ENCODE measurements around the gene SRC. TPM values are rescaled to one million over a fixed set of nuclear protein-coding genes. Genes with fewer than 3 reads are reported as not detected.
"Not testable (repeated sequence)": the region's sequence is repeated elsewhere in the genome, so short reads cannot be mapped to it uniquely, and the experiment has no call there.

SRC gene
- total and polyA plus RNA-seq, 7 experiments from 2014 or later: 0.63 to 26.6 (median 2.9) TPM

DNA sequence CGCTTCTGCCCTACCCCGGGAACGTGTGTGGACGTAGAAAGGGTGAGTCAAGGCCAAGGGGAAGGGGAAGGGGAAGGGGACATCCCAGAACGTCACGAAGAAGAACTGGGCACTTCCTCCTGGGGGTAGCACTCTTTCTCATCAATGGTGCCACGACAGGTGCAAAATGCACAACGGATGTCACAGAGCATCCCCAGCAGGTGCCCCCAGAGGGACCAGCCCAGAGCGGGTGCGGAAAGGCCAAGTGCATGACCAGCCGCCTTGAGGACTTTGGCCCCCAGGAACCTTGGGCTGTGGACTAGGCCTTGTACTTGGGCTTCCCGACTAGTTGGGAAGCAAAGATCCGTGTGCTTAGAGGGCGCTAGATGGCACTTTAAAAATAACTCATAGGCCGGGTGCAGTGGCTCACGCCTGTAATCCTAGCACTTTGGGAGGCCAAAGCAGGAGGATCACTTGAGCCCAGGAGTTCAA, 12.1 kb upstream of the SRC start:
- intact Hi-C loops (cut with micrococcal nuclease): no loop called here
- CTCF ChIA-PET: no interaction called here
- no peak overlapping the region for H3K27ac ChIP-seq (ENCODE audit: low read depth, low read length)

DNA sequence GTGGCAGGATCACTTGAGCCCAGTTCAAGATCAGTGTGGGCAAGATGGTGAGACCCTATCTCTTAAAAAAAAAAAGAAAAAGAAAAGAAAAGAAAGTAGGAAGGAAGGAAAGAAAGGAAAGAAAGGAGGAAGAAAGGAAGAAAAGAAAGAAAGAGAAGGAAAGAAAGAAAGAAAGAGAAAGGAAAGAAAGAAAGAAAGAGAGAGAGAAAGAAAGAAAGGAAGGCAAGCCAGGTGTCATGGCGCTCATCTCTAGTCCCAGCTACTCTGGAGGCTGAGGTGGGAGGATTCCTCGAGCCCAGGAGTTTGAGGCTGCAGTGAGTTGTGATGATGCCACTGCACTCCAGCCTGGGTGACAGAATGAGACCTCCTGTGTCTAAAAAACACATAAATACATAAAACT, 11.5 kb upstream of the SRC start:
- H3K36me3 Mint-ChIP-seq: no peaks in the 10 kb centered on the region
- H3K9me3 Mint-ChIP-seq: no peaks in the 10 kb centered on the region
- DNase-seq (no peak), ATAC-seq (no peak)
- ChIA-PET CTCF (no interaction called here), POLR2A (interaction anchor here (1.0 kb wide), 1 partner anchor 45 kb away, joined by 3 read pairs; the partner anchor contains the start of gene MANBAL)
- no peaks in the 10 kb centered on the region for H3K36me3 ChIP-seq (ENCODE audit: control insufficient read depth in 2 of 3, insufficient read depth in 3 of 3, low read length in 3 of 3)
- H3K9me3 ChIP-seq (ENCODE audit: control insufficient read depth in 2 of 3, low read length in 3 of 3): no peaks in the 10 kb centered on the region
- H3K4me3 ChIP-seq (ENCODE audit: low read length): no peak overlapping the region
- H3K27me3 Mint-ChIP-seq: no peaks in the 10 kb centered on the region
- H3K4me1 ChIP-seq (ENCODE audit: control insufficient read depth in 2 of 2, insufficient read depth in 2 of 2, low read length in 2 of 2): no peaks in the 10 kb centered on the region
- H3K27ac ChIP-seq (ENCODE audit: low read depth, low read length): no peak overlapping the region
- H3K27me3 ChIP-seq (ENCODE audit: control insufficient read depth in 2 of 2, insufficient read depth in 2 of 2, low read length in 2 of 2): no peaks in the 10 kb centered on the region
- intact Hi-C loops (cut with micrococcal nuclease): no loop called here
- H3K4me3 Mint-ChIP-seq: no peak overlapping the region
- peaks cover 8 to 27% (median 19%) of the 10 kb centered on the region in 7 donors for H3K4me1 Mint-ChIP-seq
- no peak overlapping the region for H3K27ac Mint-ChIP-seq

More for the DNA sequence above, 12.1 kb upstream of the SRC start:
- H3K9me3 ChIP-seq (ENCODE audit: control insufficient read depth in 2 of 3, low read length in 3 of 3): no peaks in the 10 kb centered on the region
- Mint-ChIP-seq H3K27ac (no peak overlapping the region), H3K4me1 (peaks cover 8 to 25% (median 19%) of the 10 kb centered on the region in 7 donors), H3K27me3 (no peaks in the 10 kb centered on the region), H3K4me3 (no peak overlapping the region), H3K36me3 (no peaks in the 10 kb centered on the region), H3K9me3 (no peaks in the 10 kb centered on the region)
- H3K4me1 ChIP-seq (ENCODE audit: control insufficient read depth in 2 of 2, insufficient read depth in 2 of 2, low read length in 2 of 2): no peaks in the 10 kb centered on the region
- POLR2A ChIA-PET: no interaction called here
- H3K4me3 ChIP-seq (ENCODE audit: low read length): no peak overlapping the region
- H3K36me3 ChIP-seq (ENCODE audit: control insufficient read depth in 2 of 3, insufficient read depth in 3 of 3, low read length in 3 of 3): no peaks in the 10 kb centered on the region
- H3K27me3 ChIP-seq (ENCODE audit: control insufficient read depth in 2 of 2, insufficient read depth in 2 of 2, low read length in 2 of 2): no peaks in the 10 kb centered on the region
- ATAC-seq: no peak
- DNase-seq: no peak

DNA sequence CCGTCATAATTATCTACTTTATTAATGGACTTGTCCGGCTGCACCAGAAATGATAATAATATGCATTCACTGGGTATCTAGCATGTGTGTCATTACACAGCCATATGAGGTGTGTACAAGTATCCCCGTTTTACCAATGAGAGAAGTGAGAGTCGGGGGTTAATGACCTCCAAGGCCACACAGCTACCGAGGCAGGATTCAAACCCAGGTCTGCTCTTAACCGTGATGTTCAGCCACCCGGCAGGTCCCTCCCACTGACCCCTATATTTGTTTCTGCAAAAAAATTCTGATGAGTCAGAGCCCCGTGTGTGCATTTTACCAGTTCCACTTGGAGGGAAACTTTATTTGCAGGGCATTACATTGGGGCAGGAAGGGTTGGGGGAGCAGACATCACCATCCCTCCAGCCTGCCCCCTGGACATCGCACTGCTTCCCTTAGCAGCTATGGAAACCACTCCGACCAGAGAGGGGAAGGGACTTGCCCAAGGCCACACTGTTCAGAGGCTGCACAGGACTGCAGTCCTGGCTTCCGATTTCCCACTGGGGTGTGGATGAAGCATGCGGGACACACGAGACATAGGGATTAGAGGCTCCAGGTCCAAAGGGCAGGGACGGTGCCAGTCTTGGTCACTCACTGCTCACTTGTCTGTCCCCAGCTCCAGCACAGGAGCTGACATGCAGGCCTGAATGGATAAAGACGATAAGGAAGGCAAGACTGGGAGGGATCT, 10.1 kb upstream of the SRC start:
- H3K9me3 ChIP-seq (ENCODE audit: control insufficient read depth in 2 of 3, low read length in 3 of 3): no peaks in the 10 kb centered on the region
- ChIA-PET POLR2A (no interaction called here), CTCF (interaction anchor here (0.8 kb wide), 1 partner anchor 14 kb away, joined by 5 read pairs; no protein-coding TSS in a partner anchor)
- H3K27ac ChIP-seq (ENCODE audit: low read depth, low read length): no peak overlapping the region
- H3K9me3 Mint-ChIP-seq: no peaks in the 10 kb centered on the region
- peak overlapping the region in 8 of 10 donors; percentile 11 to 81 (median 42) for H3K4me3 Mint-ChIP-seq
- no peaks in the 10 kb centered on the region for H3K27me3 Mint-ChIP-seq
- no peaks in the 10 kb centered on the region for H3K4me1 ChIP-seq (ENCODE audit: control insufficient read depth in 2 of 2, insufficient read depth in 2 of 2, low read length in 2 of 2)
- H3K27me3 ChIP-seq (ENCODE audit: control insufficient read depth in 2 of 2, insufficient read depth in 2 of 2, low read length in 2 of 2): no peaks in the 10 kb centered on the region
- DNase-seq (no peak), ATAC-seq (peak; percentile 10)
- no peaks in the 10 kb centered on the region for H3K36me3 ChIP-seq (ENCODE audit: control insufficient read depth in 2 of 3, insufficient read depth in 3 of 3, low read length in 3 of 3)
- H3K27ac Mint-ChIP-seq: peak overlapping the region in 4 of 9 donors; percentile 28 to 88 (median 62)
- intact Hi-C loops (cut with micrococcal nuclease): no loop called here
- no peak overlapping the region for H3K4me3 ChIP-seq (ENCODE audit: low read length)
- peaks cover 8 to 27% (median 19%) of the 10 kb centered on the region in 7 donors for H3K4me1 Mint-ChIP-seq
- no peaks in the 10 kb centered on the region for H3K36me3 Mint-ChIP-seq

DNA sequence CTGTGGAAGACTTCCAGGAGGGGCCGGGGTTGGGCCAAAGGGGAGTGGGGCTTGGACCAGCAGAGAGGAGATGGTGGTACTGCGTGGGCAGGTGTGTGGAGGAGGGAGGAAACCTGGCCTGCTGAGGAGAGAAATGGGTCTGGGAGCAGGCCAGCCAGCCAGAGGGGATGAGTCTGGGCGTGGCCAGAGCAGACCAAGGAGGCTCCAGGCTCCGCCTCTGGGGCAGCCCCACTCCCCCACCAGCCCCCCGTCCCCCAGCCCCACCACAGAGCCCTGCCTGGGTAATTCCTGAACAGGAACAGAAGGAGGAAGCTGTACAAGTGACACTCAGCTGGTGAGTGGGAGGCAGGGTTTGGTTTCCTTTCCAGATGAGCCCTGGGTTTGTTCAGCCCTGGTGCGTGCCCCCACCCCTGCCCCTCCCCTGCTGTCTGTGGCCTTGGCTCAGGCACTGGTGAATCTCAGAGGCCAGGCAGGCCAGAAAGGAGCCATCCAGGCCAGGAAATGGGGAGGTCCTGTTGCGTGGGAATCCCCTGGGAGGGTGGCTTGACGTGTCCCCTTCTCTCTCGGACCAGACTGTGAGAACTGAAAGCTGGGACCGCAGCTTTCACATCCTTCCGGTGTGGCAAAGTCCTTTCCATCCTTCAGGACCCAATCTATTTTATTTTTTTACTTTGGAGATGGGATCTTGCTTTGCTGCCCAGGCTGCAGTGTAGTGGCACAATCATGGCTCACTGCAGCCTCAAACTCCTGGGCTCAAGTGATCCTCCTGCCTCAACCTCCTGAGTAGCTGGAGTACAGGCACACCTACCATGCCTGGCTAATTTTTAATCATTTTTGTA, 9.4 kb upstream of the SRC start:
- CTCF ChIA-PET: no interaction called here

DNA sequence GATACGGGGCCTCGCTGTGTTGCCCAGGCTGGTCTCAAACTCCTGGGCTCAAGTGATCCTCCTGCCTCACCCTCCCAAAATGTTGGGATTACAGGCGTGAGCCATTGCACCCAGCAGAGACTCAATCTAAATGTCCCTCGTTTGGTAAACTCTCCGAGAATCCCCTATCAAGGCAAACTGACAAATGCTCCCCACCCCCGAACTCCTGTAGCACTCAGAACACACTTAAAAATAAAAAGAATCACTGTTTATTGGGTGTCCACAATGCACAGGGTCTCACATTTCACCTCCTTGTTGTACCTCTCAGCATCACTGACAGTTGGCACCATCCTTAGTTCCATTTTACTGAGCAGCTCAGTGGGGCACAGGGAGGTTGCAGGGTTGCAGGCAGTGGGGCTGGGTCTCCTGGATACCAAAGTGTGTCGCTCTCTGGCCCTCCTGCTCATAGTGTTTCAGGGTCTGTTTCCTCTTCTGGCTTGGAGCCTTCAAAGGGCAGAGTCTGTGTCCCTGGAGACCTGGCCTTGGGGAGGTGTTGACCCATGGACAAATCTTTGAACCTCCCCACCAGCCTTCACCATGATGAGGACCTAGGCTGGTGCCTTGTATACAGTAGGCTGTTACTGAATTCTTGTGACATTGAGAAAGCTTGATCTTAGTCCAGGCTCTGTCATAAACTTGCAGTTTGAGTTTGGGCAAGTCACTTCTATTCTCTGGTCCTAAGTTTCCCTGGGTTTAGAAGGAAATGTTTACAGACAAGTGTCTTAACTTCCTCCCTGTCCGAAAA, 8.5 kb upstream of the SRC start:
- Mint-ChIP-seq H3K4me1 (peaks cover 8 to 27% (median 19%) of the 10 kb centered on the region in 7 donors), H3K27me3 (no peaks in the 10 kb centered on the region), H3K27ac (peak overlapping the region in 6 of 9 donors; percentile 4 to 70 (median 46)), H3K36me3 (no peaks in the 10 kb centered on the region), H3K4me3 (peak overlapping the region in 8 of 10 donors; percentile 1 to 76 (median 32)), H3K9me3 (no peaks in the 10 kb centered on the region)
- Histone ChIP-seq H3K9me3 (ENCODE audit: control insufficient read depth in 2 of 3, low read length in 3 of 3) (no peaks in the 10 kb centered on the region), H3K4me3 (ENCODE audit: low read length) (no peak overlapping the region), H3K27ac (ENCODE audit: low read depth, low read length) (no peak overlapping the region), H3K4me1 (ENCODE audit: control insufficient read depth in 2 of 2, insufficient read depth in 2 of 2, low read length in 2 of 2) (no peaks in the 10 kb centered on the region), H3K36me3 (ENCODE audit: control insufficient read depth in 2 of 3, insufficient read depth in 3 of 3, low read length in 3 of 3) (no peaks in the 10 kb centered on the region), H3K27me3 (ENCODE audit: control insufficient read depth in 2 of 2, insufficient read depth in 2 of 2, low read length in 2 of 2) (no peaks in the 10 kb centered on the region)
- ChIA-PET CTCF (no interaction called here), POLR2A (no interaction called here)
- intact Hi-C loops (cut with micrococcal nuclease): no loop called here
- ATAC-seq: no peak
- DNase-seq: no peak

More for the DNA sequence above, 9.4 kb upstream of the SRC start:
- POLR2A ChIA-PET: no interaction called here
- Histone ChIP-seq H3K27ac (ENCODE audit: low read depth, low read length) (peak overlapping the region; percentile 12), H3K9me3 (ENCODE audit: control insufficient read depth in 2 of 3, low read length in 3 of 3) (no peaks in the 10 kb centered on the region), H3K4me3 (ENCODE audit: low read length) (no peak overlapping the region), H3K36me3 (ENCODE audit: control insufficient read depth in 2 of 3, insufficient read depth in 3 of 3, low read length in 3 of 3) (no peaks in the 10 kb centered on the region), H3K4me1 (ENCODE audit: control insufficient read depth in 2 of 2, insufficient read depth in 2 of 2, low read length in 2 of 2) (no peaks in the 10 kb centered on the region), H3K27me3 (ENCODE audit: control insufficient read depth in 2 of 2, insufficient read depth in 2 of 2, low read length in 2 of 2) (no peaks in the 10 kb centered on the region)
- intact Hi-C loops (cut with micrococcal nuclease): no loop called here
- Mint-ChIP-seq H3K27me3 (no peaks in the 10 kb centered on the region), H3K27ac (peak overlapping the region in 7 of 9 donors; percentile 4 to 88 (median 49)), H3K4me1 (peaks cover 8 to 27% (median 19%) of the 10 kb centered on the region in 7 donors), H3K4me3 (peak overlapping the region in 9 of 10 donors; percentile 1 to 81 (median 46)), H3K9me3 (no peaks in the 10 kb centered on the region), H3K36me3 (no peaks in the 10 kb centered on the region)
- DNase-seq (peak in 1 of 9 donors; percentile 41), ATAC-seq (peak; percentile 80)

DNA sequence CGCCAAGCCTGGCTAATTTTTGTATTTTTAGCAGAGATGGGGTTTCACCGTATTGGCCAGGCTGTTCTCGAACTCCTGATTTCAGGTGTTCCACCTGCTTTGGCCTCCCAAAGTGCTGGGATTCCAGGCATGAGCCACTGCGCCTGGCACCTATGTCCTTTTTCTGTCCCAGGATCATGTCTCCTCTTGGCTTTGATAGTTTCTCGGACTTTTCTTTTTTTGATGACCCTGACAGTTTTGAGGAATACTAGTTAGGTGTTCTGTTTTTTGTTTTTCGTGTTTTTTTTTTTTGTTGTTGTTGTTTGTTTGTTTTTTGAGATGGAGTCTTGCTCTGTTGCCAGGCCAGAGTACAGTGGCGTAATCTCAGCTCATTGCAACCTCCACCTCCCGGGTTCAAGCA, 7.6 kb upstream of the SRC start:
- H3K4me1 ChIP-seq (ENCODE audit: control insufficient read depth in 2 of 2, insufficient read depth in 2 of 2, low read length in 2 of 2); H3K36me3 Mint-ChIP-seq; H3K27ac ChIP-seq (ENCODE audit: low read depth, low read length); ATAC-seq; intact Hi-C loops (cut with micrococcal nuclease); H3K9me3 ChIP-seq (ENCODE audit: control insufficient read depth in 2 of 3, low read length in 3 of 3); CTCF ChIA-PET; H3K4me3 ChIP-seq (ENCODE audit: low read length); H3K9me3 Mint-ChIP-seq; H3K36me3 ChIP-seq (ENCODE audit: control insufficient read depth in 2 of 3, insufficient read depth in 3 of 3, low read length in 3 of 3); H3K4me3 Mint-ChIP-seq; H3K27me3 Mint-ChIP-seq; DNase-seq; H3K27me3 ChIP-seq (ENCODE audit: control insufficient read depth in 2 of 2, insufficient read depth in 2 of 2, low read length in 2 of 2): not testable (repeated sequence)
- Mint-ChIP-seq H3K4me1 (peaks cover 8 to 32% (median 19%) of the 10 kb centered on the region in 7 donors), H3K27ac (peak overlapping the region in 1 of 9 donors; percentile 64)
- POLR2A ChIA-PET: interaction anchor here (0.6 kb wide), 1 partner anchor 239 kb away, joined by 3 read pairs; no protein-coding TSS in a partner anchor

Measured in naive thymus-derived CD4-positive, alpha-beta T cell (primary cell).